A549 treated with RU486 at 1 μM for 4 hours (cell line): Measurements from ENCODE around the gene SRPK1. TPM values are rescaled to one million over a fixed set of nuclear protein-coding genes. Genes with fewer than 3 reads are reported as not detected.

Source experiments
- total RNA-seq: library from RNA; stranded (reverse); fragments of 200-300 nt; extraction: Qiagen RNA extraction; gene quantifications from 5 replicates; pipeline ENCODE4 v1.2.3, GENCODE V29; 2022; ENCODE audit warnings: low read depth

Gene SRPK1
- total RNA-seq, result 20.8 to 51.4 TPM (median 35.2 TPM) in 5 replicates

GRCh38 chr6:35920793-35921732 is at the start of gene SRPK1:
SRPK1 (minus strand) TSS chr6:35921098; CDS start chr6:35921056, 42 bp downstream.

GRCh38 chr6:35804996-35805736 is 115.7 kb downstream of the SRPK1 start, which contains the start of gene LHFPL5:
LHFPL5 (plus strand) TSS chr6:35805352; CDS start chr6:35805671, 319 bp downstream.

Other genes with a start within 250 kb of the SRPK1 start
- gene FKBP5, start 232.2 kb downstream of the SRPK1 start, total RNA-seq, result 10.9 to 15.2 TPM (median 12.7 TPM) in 5 replicates
- gene ARMC12, start 184.1 kb downstream of the SRPK1 start, total RNA-seq, result 0.15 to 0.46 TPM (median 0.27 TPM) in 4 of 5 replicates, not detected in the other
- 0.50 to 1.4 TPM (median 1.3 TPM) in 4 of 5 replicates, not detected in the other for gene CLPSL2, start 144.5 kb downstream of the SRPK1 start, total RNA-seq
- not detected in 5 replicates for gene CLPSL1, start 140.1 kb downstream of the SRPK1 start, total RNA-seq
- gene CLPS, start 123.8 kb downstream of the SRPK1 start, total RNA-seq, result not detected in 5 replicates
- gene LHFPL5, start 115.7 kb downstream of the SRPK1 start, total RNA-seq, result 0.05 TPM in 1 of 5 replicates, not detected in the others
- not detected in 5 replicates for gene SLC26A8, start 103.5 kb upstream of the SRPK1 start, total RNA-seq
- 21.1 to 27.6 TPM (median 25.5 TPM) in 5 replicates for gene MAPK14, start 106.7 kb upstream of the SRPK1 start, total RNA-seq
- gene MAPK13, start 209.4 kb upstream of the SRPK1 start, total RNA-seq, result 0.96 to 1.6 TPM (median 1.3 TPM) in 5 replicates